Astrocyte (in vitro differentiated cells and primary cell): ENCODE data around the gene SELENOF. TPM values are rescaled to one million over a fixed set of nuclear protein-coding genes. Genes with fewer than 3 reads are reported as not detected.

Experiments
- DNase-seq: peaks from one replicate; pipeline ENCODE4 v3.0.0-alpha.2; 2010; ENCODE audit warnings: low read depth
- FAIRE-seq: peaks from 2 replicates; lab custom pipeline; 2011; peaks lifted over from hg19 to GRCh38; lab: Jason Lieb, UNC
- H2AFZ ChIP-seq: 2 replicates; pipeline ENCODE4 v1.6.0; 2012; ENCODE audit warnings: low read depth, low read length, inconsistent platforms
- H3K27ac ChIP-seq: 2 replicates; pipeline ENCODE4 v1.5.1; 2011; ENCODE audit warnings: low read depth, low read length, inconsistent platforms
- H3K27me3 ChIP-seq: 2 replicates; pipeline ENCODE4 v1.6.0; 2011; ENCODE audit warnings: low read length, inconsistent platforms; ENCODE audit not compliant: insufficient read depth
- H3K36me3 ChIP-seq: 2 replicates; pipeline ENCODE4 v1.5.1; 2011; ENCODE audit warnings: low read length, inconsistent platforms; ENCODE audit not compliant: insufficient read depth
- H3K4me1 ChIP-seq: 2 replicates; pipeline ENCODE4 v1.5.1; 2011; ENCODE audit warnings: low read length, inconsistent platforms; ENCODE audit not compliant: insufficient read depth
- H3K4me2 ChIP-seq: 2 replicates; pipeline ENCODE4 v1.6.0; 2012; ENCODE audit warnings: low read length, inconsistent platforms
- H3K4me3 ChIP-seq: 2 replicates; pipeline ENCODE4 v1.5.1; 2011; ENCODE audit warnings: low read depth, mild to moderate bottlenecking, low read length, inconsistent platforms; ENCODE audit not compliant: insufficient read depth
- H3K79me2 ChIP-seq: 2 replicates; pipeline ENCODE4 v1.6.0; 2012; ENCODE audit warnings: mild to moderate bottlenecking, low read length, inconsistent platforms; ENCODE audit not compliant: insufficient read depth
- H3K9ac ChIP-seq: 2 replicates; pipeline ENCODE4 v1.6.0; 2012; ENCODE audit warnings: mild to moderate bottlenecking, low read length, inconsistent platforms
- H3K9me3 ChIP-seq: 2 replicates; pipeline ENCODE4 v1.5.1; 2012; ENCODE audit warnings: low read depth, mild to moderate bottlenecking, low read length, inconsistent platforms; ENCODE audit not compliant: insufficient read depth
- H4K20me1 ChIP-seq: 2 replicates; pipeline ENCODE4 v1.6.0; 2012; ENCODE audit warnings: low read length, inconsistent platforms; ENCODE audit not compliant: insufficient read depth
- H3K27ac Mint-ChIP-seq: one replicate; pipeline ENCODE4 v1.8.0; 2021; ENCODE audit warnings: mild to moderate bottlenecking, mixed read lengths; ENCODE audit not compliant: unreplicated experiment
- H3K27me3 Mint-ChIP-seq: one replicate; pipeline ENCODE4 v1.8.0; 2021; ENCODE audit warnings: low read depth, mixed read lengths; ENCODE audit not compliant: unreplicated experiment
- H3K36me3 Mint-ChIP-seq: one replicate; pipeline ENCODE4 v1.8.0; 2021; ENCODE audit warnings: low read depth, mixed read lengths; ENCODE audit not compliant: unreplicated experiment
- H3K4me1 Mint-ChIP-seq: one replicate; pipeline ENCODE4 v1.8.0; 2021; ENCODE audit warnings: low read depth, mixed read lengths; ENCODE audit not compliant: unreplicated experiment
- H3K4me3 Mint-ChIP-seq: one replicate; pipeline ENCODE4 v1.8.0; 2021; ENCODE audit warnings: mild to moderate bottlenecking, moderate library complexity, mixed read lengths; ENCODE audit not compliant: unreplicated experiment
- H3K9me3 Mint-ChIP-seq: one replicate; pipeline ENCODE4 v1.8.0; 2021; ENCODE audit warnings: mild to moderate bottlenecking, mixed read lengths; ENCODE audit not compliant: unreplicated experiment
- CTCF ChIP-seq: IDR thresholded peaks from 2 replicates; pipeline ENCODE4 v1.5.1; 2011; ENCODE audit warnings: low read depth, mild to moderate bottlenecking, inconsistent platforms, low read length, moderate library complexity; ENCODE audit not compliant: insufficient read depth
- EZH2 ChIP-seq: IDR thresholded peaks from 2 replicates; pipeline ENCODE4 v1.6.1; 2012; ENCODE audit warnings: mild to moderate bottlenecking, low read length, inconsistent platforms; ENCODE audit not compliant: insufficient read depth
- total RNA-seq: library from RNA; stranded (reverse); gene quantifications from 2 replicates; pipeline ENCODE4 v1.2.1, GENCODE V29; 2021

SELENOF gene
- total RNA-seq, 1 donor from 2014 or later, result 193 TPM

GRCh38 chr1:86852289-86852688 lies 61.6 kb downstream of the SELENOF start:
- no peak for TF ChIP-seq CTCF
- no peak for TF ChIP-seq EZH2
- no peak overlapping the region for H3K27ac Mint-ChIP-seq
- no peak for DNase-seq

GRCh38 chr1:86849756-86850155 lies 64.2 kb downstream of the SELENOF start:
- FAIRE-seq, result no peak
- H3K27me3 Mint-ChIP-seq, result no peaks in the 10 kb centered on the region
- Histone ChIP-seq H3K79me2 (no peaks in the 10 kb centered on the region), H3K4me1 (peaks cover 3% of the 10 kb centered on the region), H3K4me3 (no peak overlapping the region), H3K4me2 (no peak overlapping the region), H3K36me3 (no peaks in the 10 kb centered on the region), H3K27me3 (no peaks in the 10 kb centered on the region), H4K20me1 (no peaks in the 10 kb centered on the region), H3K9me3 (no peaks in the 10 kb centered on the region), H3K27ac (no peak overlapping the region), H3K9ac (no peak overlapping the region), H2AFZ (no peak overlapping the region)
- no peak for DNase-seq
- no peaks in the 10 kb centered on the region for H3K36me3 Mint-ChIP-seq
- peaks cover 4% of the 10 kb centered on the region for H3K4me1 Mint-ChIP-seq
- no peak for TF ChIP-seq EZH2
- no peak for TF ChIP-seq CTCF
- H3K27ac Mint-ChIP-seq, result no peak overlapping the region
- no peak overlapping the region for H3K4me3 Mint-ChIP-seq
- H3K9me3 Mint-ChIP-seq, result no peaks in the 10 kb centered on the region

More at GRCh38 chr1:86852289-86852688, 61.6 kb downstream of the SELENOF start:
- Histone ChIP-seq H3K9me3 (no peaks in the 10 kb centered on the region), H3K36me3 (no peaks in the 10 kb centered on the region), H3K79me2 (no peaks in the 10 kb centered on the region), H3K4me3 (no peak overlapping the region), H3K27ac (no peak overlapping the region), H3K9ac (no peak overlapping the region), H3K4me2 (no peak overlapping the region), H4K20me1 (no peaks in the 10 kb centered on the region), H3K27me3 (no peaks in the 10 kb centered on the region), H3K4me1 (no peaks in the 10 kb centered on the region), H2AFZ (no peak overlapping the region)
- Mint-ChIP-seq H3K9me3 (no peaks in the 10 kb centered on the region), H3K4me3 (no peak overlapping the region), H3K27me3 (no peaks in the 10 kb centered on the region), H3K36me3 (peaks cover 2% of the 10 kb centered on the region), H3K4me1 (no peaks in the 10 kb centered on the region)
- no peak for FAIRE-seq

- no peak overlapping the region for H3K27ac ChIP-seq
- H3K79me2 ChIP-seq, result no peaks in the 10 kb centered on the region
- no peak overlapping the region for H3K9ac ChIP-seq
- H3K27me3 Mint-ChIP-seq, result no peaks in the 10 kb centered on the region
- TF ChIP-seq EZH2, result no peak
- TF ChIP-seq CTCF, result no peak
- H3K9me3 Mint-ChIP-seq, result no peaks in the 10 kb centered on the region
- H2AFZ ChIP-seq, result no peak overlapping the region
- no peaks in the 10 kb centered on the region for H3K9me3 ChIP-seq
- H4K20me1 ChIP-seq, result no peaks in the 10 kb centered on the region
- H3K4me3 Mint-ChIP-seq, result no peak overlapping the region
- FAIRE-seq (no peak), DNase-seq (no peak)
- H3K4me3 ChIP-seq, result no peak overlapping the region
- no peak overlapping the region for H3K27ac Mint-ChIP-seq
- no peak overlapping the region for H3K4me2 ChIP-seq
- H3K4me1 ChIP-seq, result peaks cover 3% of the 10 kb centered on the region
- peaks cover 4% of the 10 kb centered on the region for H3K4me1 Mint-ChIP-seq
- no peaks in the 10 kb centered on the region for H3K27me3 ChIP-seq
- no peaks in the 10 kb centered on the region for H3K36me3 ChIP-seq
- no peaks in the 10 kb centered on the region for H3K36me3 Mint-ChIP-seq
These were observed 65.3 kb downstream of the SELENOF start for GRCh38 chr1:86848654-86849053.
